HG03457 (cell line): ENCODE results near the gene COQ8B.
"Not testable (repeated sequence)": the region's sequence is repeated elsewhere in the genome, so short reads cannot be mapped to it uniquely, and the experiment has no call there.

Source experiments
- ATAC-seq: cut with Tn5 transposase; IDR thresholded peaks from one replicate; pipeline ENCODE4 v1.9.1; 2021; ENCODE audit warnings: moderate number of reproducible peaks; ENCODE audit not compliant: unreplicated experiment

The COQ8B gene

DNA sequence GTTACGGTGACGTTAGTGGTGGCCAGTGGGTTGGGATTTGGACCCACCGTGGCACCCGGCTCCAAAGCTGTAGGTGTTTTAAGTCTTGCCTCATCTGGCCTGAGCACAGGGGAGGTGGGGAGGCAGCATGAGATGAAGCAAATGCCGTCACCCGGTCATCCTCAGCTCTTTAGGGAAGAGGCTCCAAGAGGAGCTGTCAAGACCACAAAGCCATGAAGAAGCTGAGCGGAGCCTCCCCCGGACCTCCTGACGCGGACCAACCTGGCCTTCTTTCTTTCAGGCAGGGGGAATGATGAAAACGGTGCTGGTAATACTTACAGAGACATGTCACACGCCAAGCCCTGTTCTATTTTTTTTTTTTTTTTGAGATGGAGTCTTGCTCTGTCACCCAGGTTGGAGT, 26.2 kb upstream of the COQ8B start:
- no peak for ATAC-seq

DNA sequence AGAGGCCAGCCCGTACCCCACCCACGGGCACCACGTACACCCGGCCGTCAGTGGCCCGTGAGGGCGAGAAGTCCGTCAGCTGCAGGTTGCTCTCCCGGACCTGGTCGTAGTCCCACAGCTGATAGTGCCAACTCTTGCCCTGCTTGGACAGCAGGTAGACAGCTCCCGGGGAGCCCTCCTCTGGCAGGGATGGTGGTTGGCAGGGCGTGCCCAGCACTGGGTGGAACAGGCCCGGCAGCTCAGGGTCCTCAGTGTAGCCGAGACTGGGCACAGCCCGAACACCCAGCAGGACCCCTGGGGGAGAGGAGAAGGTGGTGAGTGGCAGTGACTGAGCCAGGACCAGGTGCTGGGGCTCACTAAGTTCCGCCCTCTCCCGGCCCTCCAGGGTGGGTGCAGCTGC, 25.8 kb upstream of the COQ8B start:
- ATAC-seq = no peak

DNA sequence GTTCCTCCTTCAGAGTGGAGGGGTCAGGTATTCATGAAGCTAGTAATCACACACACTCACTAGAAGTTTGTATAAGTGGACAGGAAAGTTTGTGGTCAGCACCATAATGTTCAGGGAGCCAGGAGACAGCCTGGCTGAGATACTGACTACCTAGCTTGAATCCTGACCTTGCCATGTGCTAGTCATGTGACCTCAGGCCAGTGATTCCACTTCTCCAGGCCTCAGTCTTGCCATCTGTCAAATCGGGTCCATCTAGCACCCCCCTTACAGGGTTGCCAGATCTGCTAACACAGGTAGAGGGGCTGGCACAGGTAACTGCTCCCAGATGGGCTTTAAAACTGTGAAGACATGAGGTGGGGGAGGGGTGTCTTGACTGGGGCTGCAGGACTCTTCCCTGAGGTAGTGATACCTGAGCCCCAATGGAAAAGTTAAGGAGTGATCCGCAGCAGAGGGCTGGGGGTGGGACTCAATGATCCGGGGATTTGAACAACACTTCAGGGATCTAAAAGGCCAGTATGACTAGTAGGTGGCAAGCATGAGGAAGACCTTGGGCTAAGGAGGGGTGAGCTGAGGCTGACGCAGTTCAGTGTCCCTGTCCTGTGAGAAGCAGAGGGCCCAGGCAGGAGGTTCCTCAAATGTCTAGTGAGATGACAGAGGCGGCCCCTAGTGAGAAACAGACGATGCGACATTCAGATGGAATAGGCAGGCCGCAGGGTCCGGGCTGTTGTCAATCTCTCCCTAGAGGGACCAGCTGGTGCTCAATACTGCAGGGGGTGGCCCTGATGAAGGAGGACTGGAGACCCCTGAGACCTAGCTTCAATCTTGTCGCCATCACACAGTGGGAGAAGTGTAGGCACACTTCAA, 25.1 kb upstream of the COQ8B start:
- no peak for ATAC-seq

DNA sequence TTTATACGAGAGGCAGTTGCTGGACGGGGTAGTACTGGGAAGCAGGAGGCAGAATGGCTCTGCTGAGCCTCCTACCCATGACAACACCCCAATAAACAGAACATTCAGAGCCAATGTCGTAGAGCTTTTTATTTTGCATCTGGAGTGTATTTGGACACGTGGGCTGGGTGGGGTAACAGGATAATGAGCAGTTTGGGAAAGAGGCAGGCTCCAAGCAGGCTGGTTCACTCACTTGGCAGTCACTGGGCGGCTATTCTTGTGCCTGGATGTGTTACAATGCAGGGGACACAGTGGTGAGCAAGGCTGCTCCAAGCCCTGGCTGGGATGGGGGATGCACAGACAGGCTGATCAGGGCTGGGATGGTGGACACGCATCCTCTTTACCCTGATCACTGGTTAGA, 24.1 kb upstream of the COQ8B start:
- ATAC-seq = no peak

DNA sequence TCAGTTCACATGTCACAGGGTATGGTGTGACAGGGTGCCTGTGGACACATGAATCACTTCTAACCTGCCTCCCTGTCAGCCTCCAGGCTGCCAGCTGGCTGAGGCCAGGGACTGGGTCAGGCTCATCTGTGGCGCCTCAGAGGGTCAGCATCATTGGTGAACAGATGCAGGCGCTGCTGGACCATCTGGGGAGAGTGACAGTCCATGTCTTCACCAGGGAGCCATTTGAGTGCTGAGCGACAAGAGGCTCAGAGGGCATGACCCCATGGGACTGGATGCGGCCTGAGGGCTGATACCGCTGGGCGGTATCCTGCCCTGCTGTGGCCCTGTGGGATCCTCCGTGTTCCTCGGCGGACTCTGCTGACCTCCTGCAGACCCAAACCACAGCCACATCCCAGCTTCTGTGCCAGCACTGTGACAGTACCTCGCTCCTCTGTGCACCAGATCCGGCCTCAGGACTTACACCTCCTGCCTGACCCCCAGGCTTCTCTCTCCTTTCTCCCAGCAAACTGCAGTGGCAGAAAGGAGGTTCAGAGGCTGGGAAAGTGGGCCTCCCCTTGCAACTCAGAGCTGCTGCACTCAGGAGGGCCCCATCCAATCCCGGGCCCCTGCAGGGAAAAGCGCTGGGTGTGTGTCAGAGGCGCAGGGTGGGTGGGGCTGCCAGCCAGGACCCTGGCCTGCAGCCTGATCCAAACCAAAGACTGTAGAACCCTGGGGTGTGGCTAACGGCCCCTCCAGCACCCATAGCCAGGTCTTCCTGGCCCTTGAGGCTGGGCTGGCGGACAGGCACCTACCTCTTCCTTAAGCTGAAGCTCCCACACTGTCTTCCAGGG, 23.4 kb upstream of the COQ8B start:
- no peak for ATAC-seq

DNA sequence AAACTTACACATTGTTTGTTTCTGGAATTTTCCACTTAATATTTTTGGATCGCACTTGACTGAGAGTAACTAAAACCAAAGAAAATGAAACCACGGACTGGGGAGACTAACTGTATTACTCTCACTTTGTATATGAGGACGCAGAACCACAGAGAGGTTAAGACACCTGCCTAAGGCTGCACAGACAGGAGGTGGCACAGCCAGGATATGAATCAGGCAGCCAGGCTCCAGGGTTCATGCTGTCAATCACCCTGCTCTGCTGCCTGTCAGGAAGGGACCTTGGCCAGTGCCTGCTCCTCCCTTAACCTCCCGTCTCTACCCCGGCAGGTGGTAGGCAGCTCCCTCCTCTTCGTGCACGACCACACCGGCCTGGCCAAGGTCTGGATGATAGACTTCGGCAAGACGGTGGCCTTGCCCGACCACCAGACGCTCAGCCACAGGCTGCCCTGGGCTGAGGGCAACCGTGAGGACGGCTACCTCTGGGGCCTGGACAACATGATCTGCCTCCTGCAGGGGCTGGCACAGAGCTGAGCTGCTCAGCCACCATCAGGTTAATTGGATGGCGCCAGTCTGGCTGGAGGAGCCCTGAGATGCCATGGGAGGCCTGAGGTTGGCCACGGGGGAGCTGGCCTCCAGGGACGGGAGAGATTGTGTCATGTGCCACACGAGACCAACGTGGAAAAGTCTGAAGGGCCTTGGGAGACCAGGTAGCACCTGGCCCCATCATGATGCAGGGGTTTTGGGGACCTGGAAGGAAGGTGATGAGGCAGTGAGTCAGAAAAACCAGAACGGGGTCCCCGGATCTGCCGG, 22.5 kb upstream of the COQ8B start:
- ATAC-seq = no peak

DNA sequence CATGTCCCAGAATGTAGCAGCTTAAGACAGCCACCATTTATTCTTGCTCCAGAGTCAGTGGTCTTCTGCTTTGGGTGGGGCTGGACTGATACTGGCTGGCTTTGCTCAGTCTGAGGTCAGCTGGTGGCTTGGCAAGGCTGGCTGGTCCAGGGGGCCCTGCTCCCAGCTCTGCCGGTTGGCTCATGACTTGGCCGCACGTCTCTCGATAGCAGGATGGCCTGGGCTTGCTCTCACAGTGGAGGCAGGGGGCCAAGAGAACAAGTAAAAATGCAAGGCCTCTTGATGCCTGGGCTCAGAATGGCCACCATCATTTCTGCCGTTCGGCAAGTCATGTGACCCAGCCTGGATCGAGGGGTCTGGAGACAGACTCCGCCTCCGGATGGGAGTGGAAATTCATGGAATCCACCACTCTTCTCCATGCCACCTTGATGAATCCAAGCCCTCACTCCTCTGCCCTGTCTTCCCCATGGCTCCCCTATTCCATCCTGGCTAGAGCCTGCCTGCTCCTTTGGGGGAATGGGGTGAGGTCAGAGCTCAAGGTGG, 20.5 kb upstream of the COQ8B start:
- ATAC-seq = no peak

DNA sequence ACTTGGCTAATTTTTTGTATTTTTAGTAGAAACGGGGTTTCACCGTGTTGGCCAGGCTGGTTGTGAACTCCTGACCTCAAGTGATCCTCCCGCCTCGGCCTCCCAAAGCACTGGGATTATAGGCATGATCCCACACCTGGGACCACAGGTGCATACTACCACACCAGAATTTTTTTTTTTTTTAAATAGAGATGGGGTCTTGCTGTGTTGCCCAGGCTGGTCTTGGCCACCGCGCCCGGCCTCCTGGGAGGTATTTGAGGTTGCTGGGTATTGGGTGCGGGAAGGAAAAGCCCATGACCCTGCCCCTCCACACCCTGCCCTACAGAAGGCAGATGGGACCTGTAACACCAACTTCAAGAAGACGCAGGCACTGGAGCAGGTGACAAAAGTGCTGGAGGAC, 20.0 kb upstream of the COQ8B start:
- no peak for ATAC-seq

DNA sequence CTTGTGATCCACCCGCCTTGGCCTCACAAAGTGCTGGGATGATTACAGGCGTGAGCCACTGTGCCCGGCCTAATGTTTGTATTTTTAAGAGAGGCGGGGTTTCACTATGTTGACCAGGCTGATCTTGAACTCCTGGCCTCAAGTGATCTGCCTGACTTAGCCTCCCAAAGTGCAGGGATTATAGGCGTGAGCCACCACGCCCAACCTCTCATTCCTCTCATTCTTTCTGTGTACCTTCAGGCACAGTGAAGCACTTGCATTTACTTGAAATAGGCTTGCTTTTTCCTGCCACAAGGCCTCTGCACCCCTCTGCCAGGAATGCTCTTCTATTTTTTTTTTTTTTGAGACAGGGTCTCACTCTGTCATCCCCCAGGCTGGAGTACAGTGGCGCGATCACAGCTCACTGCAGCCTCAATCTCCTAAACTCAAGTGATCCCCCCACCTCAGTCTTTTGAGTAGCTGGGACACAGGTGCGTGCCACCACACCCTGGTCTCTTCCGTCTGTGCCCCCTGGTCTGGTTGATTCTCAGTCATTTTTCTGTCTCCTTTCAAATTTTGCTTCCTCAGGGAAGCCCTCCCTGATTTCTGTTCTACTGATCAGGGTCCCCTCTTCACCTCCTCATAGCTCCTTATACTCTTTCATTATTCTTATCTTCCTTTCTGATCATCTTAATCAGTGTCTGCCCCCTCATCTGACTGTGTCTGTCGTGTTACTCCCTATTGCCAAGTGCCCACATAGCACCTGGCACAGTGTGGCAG, 18.5 kb upstream of the COQ8B start:
- no peak for ATAC-seq

DNA sequence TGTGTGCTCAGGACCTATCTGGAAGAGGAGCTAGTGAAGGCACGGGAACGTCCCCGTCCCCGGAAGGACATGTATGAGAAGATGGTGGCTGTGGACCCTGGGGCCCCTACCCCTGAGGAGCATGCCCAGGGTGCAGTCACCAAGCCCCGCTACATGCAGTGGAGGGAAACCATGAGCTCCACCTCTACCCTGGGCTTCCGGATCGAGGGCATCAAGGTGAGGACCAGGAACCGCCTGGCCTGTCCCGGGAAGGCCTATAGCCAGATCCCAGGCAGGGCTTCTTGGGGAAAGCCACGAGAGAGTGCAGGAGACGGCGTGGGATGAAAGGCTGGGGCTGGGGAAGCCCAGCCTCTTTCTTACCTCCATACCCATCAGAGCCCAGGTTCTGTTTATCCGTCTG, 16.5 kb upstream of the COQ8B start:
- no peak for ATAC-seq

DNA sequence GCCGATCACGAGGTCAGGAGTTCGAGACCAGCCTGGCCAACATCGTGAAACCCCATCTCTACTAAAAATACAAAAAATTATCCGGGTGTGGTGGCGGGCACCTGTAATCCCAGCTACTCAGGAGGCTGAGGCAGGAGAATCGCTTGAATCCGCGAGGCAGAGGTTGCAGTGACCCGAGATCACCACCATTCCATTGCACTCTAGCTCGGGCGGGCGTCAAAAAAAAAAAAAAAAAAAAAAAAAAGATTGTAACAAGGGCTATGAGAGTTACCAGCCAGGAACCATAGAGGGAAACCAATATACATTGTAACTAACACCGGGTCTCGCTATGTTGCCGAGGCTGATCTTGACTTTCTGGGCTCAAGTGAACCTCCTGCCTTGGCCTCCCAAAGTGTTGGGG, 15.6 kb upstream of the COQ8B start:
- ATAC-seq = not testable (repeated sequence)

DNA sequence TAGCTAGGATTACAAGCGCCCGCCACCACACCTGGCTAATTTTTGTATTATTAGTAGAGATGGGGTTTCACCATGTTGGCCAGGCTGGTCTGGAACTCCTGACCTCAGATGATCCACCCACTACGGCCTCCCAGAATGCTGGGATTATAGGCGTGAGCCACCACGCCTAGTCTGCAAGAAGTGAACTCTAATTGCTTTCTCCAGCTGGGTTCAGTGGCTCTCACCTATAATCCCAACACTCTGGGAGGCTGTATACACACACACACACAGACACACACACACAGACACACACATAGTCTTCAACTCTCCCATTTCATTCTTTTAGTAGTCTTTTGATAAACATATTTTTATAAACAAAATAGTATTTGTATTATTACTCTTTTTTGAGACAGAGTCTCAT, 13.4 kb upstream of the COQ8B start:
- ATAC-seq = not testable (repeated sequence)

DNA sequence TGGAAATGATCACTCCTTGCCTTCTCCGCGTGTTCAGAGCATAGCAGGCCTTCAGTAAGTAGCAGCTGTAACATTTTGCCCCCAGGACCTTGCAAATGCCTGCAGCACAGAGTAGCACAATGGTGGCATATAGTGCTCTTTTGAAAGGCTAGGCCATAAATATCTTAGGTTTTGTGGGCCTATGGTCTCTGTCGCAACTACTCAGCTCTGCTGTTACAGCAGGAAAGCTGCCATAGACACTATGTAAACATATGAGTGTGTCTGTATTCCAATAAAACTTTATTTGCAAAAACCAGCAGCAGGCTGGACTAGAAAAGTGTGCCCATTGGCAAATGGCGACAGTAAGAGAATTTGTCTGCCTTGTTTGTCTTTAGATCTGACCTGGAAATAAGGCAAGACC, 9.6 kb upstream of the COQ8B start:
- no peak for ATAC-seq

DNA sequence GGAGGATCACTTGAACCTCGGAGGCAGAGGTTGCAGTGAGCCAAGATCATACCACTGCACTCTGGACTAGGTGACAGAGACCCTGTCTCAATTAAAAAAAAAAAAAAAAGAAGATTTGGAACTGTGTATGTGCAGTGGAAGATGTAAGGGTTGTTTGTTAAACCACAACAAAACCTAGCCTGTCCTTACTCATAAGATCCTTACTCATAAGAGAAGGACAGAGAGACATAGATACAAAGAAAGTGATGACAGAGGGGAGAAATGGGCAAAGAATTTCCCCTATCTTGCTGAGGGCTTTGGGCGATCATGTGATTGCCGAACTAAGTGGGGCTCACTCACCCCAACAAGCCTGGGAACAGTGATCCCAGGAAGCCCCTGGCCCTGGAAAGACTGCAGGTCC, 8.2 kb upstream of the COQ8B start:
- ATAC-seq = no peak

DNA sequence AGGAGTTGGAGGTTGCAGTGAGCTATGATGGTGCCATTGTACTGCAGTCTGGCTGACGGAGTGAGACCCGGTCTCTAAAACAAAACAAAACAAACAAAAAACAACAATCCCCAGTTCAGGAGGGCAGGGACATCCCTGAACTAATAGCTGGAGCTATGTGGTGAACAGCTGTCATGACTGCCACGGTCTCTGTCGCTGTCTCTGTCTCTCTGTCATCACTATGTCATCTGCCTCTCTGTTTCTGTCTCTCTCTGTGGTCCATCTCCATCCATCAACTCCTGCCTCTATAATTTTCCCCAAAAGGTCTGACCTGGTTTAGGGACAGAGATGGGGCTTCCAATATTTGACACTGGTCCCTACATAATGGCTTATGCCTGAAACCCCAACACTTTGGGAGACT, 7.6 kb upstream of the COQ8B start:
- ATAC-seq = no peak

DNA sequence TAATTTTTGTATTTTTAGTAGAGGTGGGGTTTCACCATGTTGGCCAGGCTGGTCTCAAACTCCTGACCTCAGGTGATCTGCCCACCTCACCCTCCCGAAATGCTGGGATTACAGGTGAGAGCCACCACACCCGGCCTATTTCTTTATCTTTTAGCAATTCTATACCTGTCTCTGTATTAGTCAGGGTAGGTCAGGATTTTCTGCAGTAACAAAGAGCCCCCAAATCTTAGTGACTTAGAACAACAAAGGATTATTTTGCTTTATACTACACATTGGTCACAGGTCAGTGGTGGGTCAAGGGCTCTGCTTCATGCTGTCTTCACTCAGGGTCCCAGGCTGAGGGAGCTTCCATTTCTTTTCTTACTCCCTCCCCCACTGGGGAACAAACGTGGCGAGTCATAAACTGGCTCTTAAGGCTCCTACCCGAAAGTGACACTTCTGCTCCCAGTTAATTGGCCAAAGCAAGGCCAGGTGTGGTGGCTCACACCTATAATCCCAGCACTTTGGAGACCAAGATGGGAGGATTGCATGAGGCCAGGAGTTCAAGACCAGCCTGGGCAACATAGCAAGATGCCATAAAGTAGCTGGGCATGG, 7.1 kb upstream of the COQ8B start:
- ATAC-seq = no peak

DNA sequence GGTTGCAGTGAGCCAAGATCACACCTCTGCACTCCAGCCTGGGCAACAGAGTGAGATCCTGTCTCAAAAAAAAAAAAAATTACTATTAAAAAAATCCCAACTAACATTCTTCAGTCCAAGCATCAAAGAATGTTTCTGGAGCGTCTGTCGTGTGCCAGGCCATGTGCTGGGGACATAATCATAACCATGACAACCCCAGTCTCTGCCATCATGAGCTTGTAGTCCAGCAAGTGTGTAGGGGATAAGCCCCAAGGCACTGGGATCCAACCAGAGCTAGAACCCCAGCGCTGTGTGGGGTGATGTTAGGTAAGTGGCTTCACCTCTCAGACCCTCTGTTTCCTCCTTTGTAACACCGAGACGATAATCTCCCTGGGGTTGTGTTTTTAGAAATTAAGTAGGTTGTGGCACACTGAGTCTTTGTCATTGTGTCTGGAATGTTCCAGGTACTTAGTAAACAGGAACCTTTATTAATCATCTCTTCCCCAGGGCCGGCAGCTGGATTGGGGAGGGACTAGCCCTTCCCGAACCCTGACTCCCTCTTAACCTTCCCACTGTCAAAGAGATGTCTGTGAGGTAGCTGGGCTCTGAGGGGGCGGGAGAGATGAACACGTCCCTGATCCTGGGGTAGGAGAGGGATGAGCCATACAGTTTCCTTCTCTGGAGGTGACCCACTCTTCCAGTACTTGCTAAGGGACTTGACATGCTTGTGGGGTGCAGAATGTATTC, 5.4 kb upstream of the COQ8B start:
- no peak for ATAC-seq

DNA sequence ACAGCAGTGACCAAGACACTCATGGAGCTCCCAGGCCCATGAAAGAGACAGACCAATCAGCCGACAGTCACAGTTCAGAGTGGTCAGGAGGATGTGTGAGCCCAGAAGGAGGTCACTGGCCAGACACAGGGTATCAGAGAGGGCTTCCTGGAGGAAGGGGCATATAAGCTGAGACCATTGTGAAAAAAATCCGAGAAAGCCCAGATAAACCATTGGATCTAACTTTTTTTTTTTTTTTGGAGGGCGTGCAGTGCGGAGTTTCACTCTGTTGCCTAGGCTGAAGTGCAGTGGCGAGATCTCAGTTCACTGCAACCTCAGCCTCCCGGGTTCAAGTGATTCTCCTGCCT, 4.4 kb upstream of the COQ8B start:
- no peak for ATAC-seq

DNA sequence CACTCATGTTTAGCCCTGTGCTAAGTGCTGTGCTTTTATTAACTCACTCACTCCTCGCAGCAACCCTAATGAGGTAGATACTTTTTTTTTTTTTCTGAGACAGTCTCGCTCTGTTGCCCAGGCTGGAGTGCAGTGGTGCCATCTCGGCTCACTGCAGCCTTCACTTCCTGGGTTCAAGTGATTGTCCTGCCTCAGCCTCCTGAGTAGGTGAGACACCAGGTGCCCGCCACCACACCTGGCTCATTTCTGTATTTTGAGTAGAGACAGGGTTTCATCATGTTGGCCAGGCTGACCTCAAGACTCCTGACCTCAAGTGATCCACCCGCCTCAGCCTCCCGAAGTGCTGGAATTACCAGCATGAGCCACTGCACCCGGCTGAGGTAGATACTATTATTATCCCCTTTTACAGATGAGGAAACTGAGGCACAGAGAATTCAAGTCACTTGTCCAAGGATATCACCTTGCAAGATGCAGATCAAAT, 2.8 kb upstream of the COQ8B start:
- no peak for ATAC-seq
